Astrocyte (in vitro differentiated cells and primary cell): ENCODE results near the gene ALPL. TPM values are rescaled to one million over a fixed set of nuclear protein-coding genes. Genes with fewer than 3 reads are reported as not detected.

Experiments
- DNase-seq: peaks from one replicate; pipeline ENCODE4 v3.0.0-alpha.2; 2010; ENCODE audit warnings: low read depth
- FAIRE-seq: peaks from 2 replicates; lab custom pipeline; 2011; peaks lifted over from hg19 to GRCh38; lab: Jason Lieb, UNC
- H2AFZ ChIP-seq: 2 replicates; pipeline ENCODE4 v1.6.0; 2012; ENCODE audit warnings: low read depth, low read length, inconsistent platforms
- H3K27ac ChIP-seq: 2 replicates; pipeline ENCODE4 v1.5.1; 2011; ENCODE audit warnings: low read depth, low read length, inconsistent platforms
- H3K27me3 ChIP-seq: 2 replicates; pipeline ENCODE4 v1.6.0; 2011; ENCODE audit warnings: low read length, inconsistent platforms; ENCODE audit not compliant: insufficient read depth
- H3K36me3 ChIP-seq: 2 replicates; pipeline ENCODE4 v1.5.1; 2011; ENCODE audit warnings: low read length, inconsistent platforms; ENCODE audit not compliant: insufficient read depth
- H3K4me1 ChIP-seq: 2 replicates; pipeline ENCODE4 v1.5.1; 2011; ENCODE audit warnings: low read length, inconsistent platforms; ENCODE audit not compliant: insufficient read depth
- H3K4me2 ChIP-seq: 2 replicates; pipeline ENCODE4 v1.6.0; 2012; ENCODE audit warnings: low read length, inconsistent platforms
- H3K4me3 ChIP-seq: 2 replicates; pipeline ENCODE4 v1.5.1; 2011; ENCODE audit warnings: low read depth, mild to moderate bottlenecking, low read length, inconsistent platforms; ENCODE audit not compliant: insufficient read depth
- H3K79me2 ChIP-seq: 2 replicates; pipeline ENCODE4 v1.6.0; 2012; ENCODE audit warnings: mild to moderate bottlenecking, low read length, inconsistent platforms; ENCODE audit not compliant: insufficient read depth
- H3K9ac ChIP-seq: 2 replicates; pipeline ENCODE4 v1.6.0; 2012; ENCODE audit warnings: mild to moderate bottlenecking, low read length, inconsistent platforms
- H3K9me3 ChIP-seq: 2 replicates; pipeline ENCODE4 v1.5.1; 2012; ENCODE audit warnings: low read depth, mild to moderate bottlenecking, low read length, inconsistent platforms; ENCODE audit not compliant: insufficient read depth
- H4K20me1 ChIP-seq: 2 replicates; pipeline ENCODE4 v1.6.0; 2012; ENCODE audit warnings: low read length, inconsistent platforms; ENCODE audit not compliant: insufficient read depth
- H3K27ac Mint-ChIP-seq: one replicate; pipeline ENCODE4 v1.8.0; 2021; ENCODE audit warnings: mild to moderate bottlenecking, mixed read lengths; ENCODE audit not compliant: unreplicated experiment
- H3K27me3 Mint-ChIP-seq: one replicate; pipeline ENCODE4 v1.8.0; 2021; ENCODE audit warnings: low read depth, mixed read lengths; ENCODE audit not compliant: unreplicated experiment
- H3K36me3 Mint-ChIP-seq: one replicate; pipeline ENCODE4 v1.8.0; 2021; ENCODE audit warnings: low read depth, mixed read lengths; ENCODE audit not compliant: unreplicated experiment
- H3K4me1 Mint-ChIP-seq: one replicate; pipeline ENCODE4 v1.8.0; 2021; ENCODE audit warnings: low read depth, mixed read lengths; ENCODE audit not compliant: unreplicated experiment
- H3K4me3 Mint-ChIP-seq: one replicate; pipeline ENCODE4 v1.8.0; 2021; ENCODE audit warnings: mild to moderate bottlenecking, moderate library complexity, mixed read lengths; ENCODE audit not compliant: unreplicated experiment
- H3K9me3 Mint-ChIP-seq: one replicate; pipeline ENCODE4 v1.8.0; 2021; ENCODE audit warnings: mild to moderate bottlenecking, mixed read lengths; ENCODE audit not compliant: unreplicated experiment
- CTCF ChIP-seq: IDR thresholded peaks from 2 replicates; pipeline ENCODE4 v1.5.1; 2011; ENCODE audit warnings: low read depth, mild to moderate bottlenecking, inconsistent platforms, low read length, moderate library complexity; ENCODE audit not compliant: insufficient read depth
- EZH2 ChIP-seq: IDR thresholded peaks from 2 replicates; pipeline ENCODE4 v1.6.1; 2012; ENCODE audit warnings: mild to moderate bottlenecking, low read length, inconsistent platforms; ENCODE audit not compliant: insufficient read depth
- total RNA-seq: library from RNA; stranded (reverse); gene quantifications from 2 replicates; pipeline ENCODE4 v1.2.1, GENCODE V29; 2021

ALPL gene
- total RNA-seq, 1 donor from 2014 or later = 24.3 TPM

GRCh38 chr1:21598904-21599303 lies 89.7 kb downstream of the ALPL start:
- Histone ChIP-seq H3K9me3 (no peaks in the 10 kb centered on the region), H3K4me2 (no peak overlapping the region), H3K27me3 (peaks cover 3% of the 10 kb centered on the region), H3K27ac (no peak overlapping the region), H4K20me1 (no peaks in the 10 kb centered on the region), H3K4me1 (no peaks in the 10 kb centered on the region), H3K4me3 (no peak overlapping the region), H3K36me3 (no peaks in the 10 kb centered on the region), H3K79me2 (no peaks in the 10 kb centered on the region), H3K9ac (no peak overlapping the region), H2AFZ (no peak overlapping the region)
- Mint-ChIP-seq H3K36me3 (peaks cover 4% of the 10 kb centered on the region), H3K4me3 (no peak overlapping the region), H3K27ac (no peak overlapping the region), H3K4me1 (peaks cover 2% of the 10 kb centered on the region), H3K9me3 (peaks cover 2% of the 10 kb centered on the region), H3K27me3 (peaks cover 27% of the 10 kb centered on the region)
- no peak for DNase-seq
- TF ChIP-seq EZH2 (no peak), CTCF (no peak)
- no peak for FAIRE-seq

GRCh38 chr1:21599402-21599801 lies 90.2 kb downstream of the ALPL start:
- TF ChIP-seq CTCF (no peak), EZH2 (no peak)
- no peak overlapping the region for H3K27ac Mint-ChIP-seq
- Histone ChIP-seq H3K36me3 (no peaks in the 10 kb centered on the region), H3K27ac (no peak overlapping the region), H2AFZ (no peak overlapping the region), H3K4me1 (no peaks in the 10 kb centered on the region), H3K4me2 (no peak overlapping the region), H4K20me1 (no peaks in the 10 kb centered on the region), H3K9ac (no peak overlapping the region), H3K79me2 (no peaks in the 10 kb centered on the region), H3K4me3 (no peak overlapping the region), H3K9me3 (no peaks in the 10 kb centered on the region), H3K27me3 (peaks cover 3% of the 10 kb centered on the region)
- no peak for FAIRE-seq
- peaks cover 2% of the 10 kb centered on the region for H3K9me3 Mint-ChIP-seq
- H3K36me3 Mint-ChIP-seq = peaks cover 6% of the 10 kb centered on the region
- H3K27me3 Mint-ChIP-seq = peaks cover 25% of the 10 kb centered on the region
- DNase-seq = no peak
- H3K4me1 Mint-ChIP-seq = peaks cover 5% of the 10 kb centered on the region
- H3K4me3 Mint-ChIP-seq = no peak overlapping the region

DNA sequence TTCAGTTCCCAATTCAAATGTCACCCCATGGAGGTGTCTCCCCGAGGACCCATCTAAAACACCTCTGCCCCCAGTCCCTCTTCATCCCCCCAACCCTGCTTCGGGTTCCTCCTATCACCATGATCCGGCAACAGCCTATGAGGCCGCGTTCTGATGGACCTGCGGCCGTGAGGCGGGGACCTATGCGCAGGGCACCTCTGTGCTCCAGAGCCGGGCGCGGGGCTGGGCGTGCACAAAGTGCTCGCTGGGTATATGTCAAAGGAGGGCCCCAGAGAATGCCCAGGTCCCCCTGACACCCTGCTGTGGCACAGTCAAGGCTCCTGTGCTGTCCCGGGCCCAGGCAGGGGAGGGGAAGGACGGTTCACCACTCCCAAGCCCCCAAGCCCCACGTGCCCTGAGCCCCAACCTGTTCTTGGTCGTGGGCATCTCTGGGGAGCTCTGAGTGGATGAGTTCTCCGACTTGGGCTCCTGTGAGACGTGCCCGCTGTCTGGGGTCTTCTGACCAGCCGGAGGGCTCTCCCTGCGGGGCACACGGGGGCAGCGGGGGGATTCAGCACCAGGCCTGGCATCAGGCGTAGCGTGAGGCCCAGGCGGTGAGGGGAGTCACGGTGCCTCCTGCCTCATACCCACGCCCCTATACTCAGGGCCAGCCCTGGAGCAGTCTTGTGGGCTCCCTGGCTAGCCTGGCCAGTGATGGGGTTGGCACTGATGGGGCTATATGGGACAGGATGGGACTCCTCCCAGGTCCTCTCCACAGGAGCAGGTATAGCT lies 92.2 kb downstream of the ALPL start:
- Histone ChIP-seq H3K9ac (no peak overlapping the region), H3K4me3 (no peak overlapping the region), H3K4me1 (no peaks in the 10 kb centered on the region), H3K9me3 (no peaks in the 10 kb centered on the region), H3K79me2 (no peaks in the 10 kb centered on the region), H3K4me2 (no peak overlapping the region), H3K27ac (no peak overlapping the region), H3K27me3 (peaks cover 3% of the 10 kb centered on the region), H3K36me3 (no peaks in the 10 kb centered on the region), H4K20me1 (no peaks in the 10 kb centered on the region), H2AFZ (no peak overlapping the region)
- H3K4me3 Mint-ChIP-seq = no peak overlapping the region
- peaks cover 3% of the 10 kb centered on the region for H3K36me3 Mint-ChIP-seq
- H3K9me3 Mint-ChIP-seq = no peaks in the 10 kb centered on the region
- TF ChIP-seq EZH2 = no peak
- no peak for TF ChIP-seq CTCF
- H3K27ac Mint-ChIP-seq = no peak overlapping the region
- FAIRE-seq (no peak), DNase-seq (no peak)
- peaks cover 22% of the 10 kb centered on the region for H3K27me3 Mint-ChIP-seq
- H3K4me1 Mint-ChIP-seq = peaks cover 5% of the 10 kb centered on the region
